GM21786 (cell line): ENCODE measurements around the gene MAFG.

Source experiments
- ATAC-seq: cut with Tn5 transposase; IDR thresholded peaks from one replicate; pipeline ENCODE4 v1.9.1; 2021; ENCODE audit not compliant: unreplicated experiment

MAFG gene

GRCh38 chr17:81911277-81911961 lies 16.1 kb downstream of the MAFG start, which contains the start of gene PCYT2:
PCYT2 (minus strand) TSS chr17:81911399; CDS start chr17:81911355, 44 bp downstream.
- peak; percentile 74 for ATAC-seq

GRCh38 chr17:81910840-81911276 lies 16.7 kb downstream of the MAFG start:
- peak; percentile 28 for ATAC-seq

GRCh38 chr17:81909966-81910839 lies 17.3 kb downstream of the MAFG start:
- ATAC-seq = no peak

GRCh38 chr17:81909231-81909630 lies 18.3 kb downstream of the MAFG start:
- no peak for ATAC-seq

- ATAC-seq = no peak
Observed at GRCh38 chr17:81908793-81909192, 18.7 kb downstream of the MAFG start.

- no peak for ATAC-seq
Observed at GRCh38 chr17:81907219-81908145, 20.1 kb downstream of the MAFG start.

GRCh38 chr17:81906476-81907218 lies 20.9 kb downstream of the MAFG start:
- no peak for ATAC-seq

GRCh38 chr17:81905993-81906392 lies 21.5 kb downstream of the MAFG start:
- ATAC-seq = no peak

- ATAC-seq = no peak
Observed at GRCh38 chr17:81905424-81905875, 22.1 kb downstream of the MAFG start.

GRCh38 chr17:81904600-81905423 lies 22.7 kb downstream of the MAFG start:
- no peak for ATAC-seq

- ATAC-seq = no peak
Observed at GRCh38 chr17:81903896-81904599, 23.5 kb downstream of the MAFG start.

- no peak for ATAC-seq
Observed at GRCh38 chr17:81903415-81903831, 24.1 kb downstream of the MAFG start.

GRCh38 chr17:81902653-81903414 lies 24.7 kb downstream of the MAFG start:
- ATAC-seq = no peak

GRCh38 chr17:81902023-81902652 lies 25.4 kb downstream of the MAFG start, which contains the start of gene NPB:
NPB (plus strand) TSS chr17:81902238; CDS start chr17:81902278, 40 bp downstream.
- ATAC-seq = no peak

GRCh38 chr17:81901167-81902022 lies 26.1 kb downstream of the MAFG start:
- no peak for ATAC-seq

GRCh38 chr17:81900181-81900820 lies 27.2 kb downstream of the MAFG start:
- no peak for ATAC-seq
